NCI-H2107 treated with DMSO at 0.1 percent for 48 hours (cell line): ENCODE results near the gene NRXN3.
A peak's percentile ranks its signal among the peaks of the same experiment; 100 is the strongest.
"Not testable (repeated sequence)": the region's sequence is repeated elsewhere in the genome, so short reads cannot be mapped to it uniquely, and the experiment has no call there.

ENCODE experiments used
- DNase-seq: peaks from one replicate; lab custom pipeline; 2025; ENCODE audit not compliant: unreplicated experiment; lab: John Stamatoyannopoulos, UW

The NRXN3 gene

GRCh38 chr14:79734656-79735055 lies 1564.5 kb downstream of the NRXN3 start:
- no peak for DNase-seq

- no peak for DNase-seq
Measured at GRCh38 chr14:79735121-79735520, 1564.9 kb downstream of the NRXN3 start.

- DNase-seq: no peak
Measured at GRCh38 chr14:79740066-79740601, 1570.0 kb downstream of the NRXN3 start.

GRCh38 chr14:79742142-79742541 lies 1572.0 kb downstream of the NRXN3 start:
- no peak for DNase-seq

GRCh38 chr14:79745046-79745445 lies 1574.9 kb downstream of the NRXN3 start:
- DNase-seq: no peak

- DNase-seq: peak; percentile 76
Measured at GRCh38 chr14:79749065-79749464, 1578.9 kb downstream of the NRXN3 start.

GRCh38 chr14:79758985-79759384 lies 1588.8 kb downstream of the NRXN3 start:
- DNase-seq: no peak

- DNase-seq: no peak
Measured at GRCh38 chr14:79764323-79764722, 1594.2 kb downstream of the NRXN3 start.

GRCh38 chr14:79766511-79766910 lies 1596.3 kb downstream of the NRXN3 start:
- DNase-seq: no peak

- no peak for DNase-seq
Measured at GRCh38 chr14:79767251-79767650, 1597.1 kb downstream of the NRXN3 start.

- not testable (repeated sequence) for DNase-seq
Measured at GRCh38 chr14:79767721-79768120, 1597.5 kb downstream of the NRXN3 start.

GRCh38 chr14:79781882-79782281 lies 1611.7 kb downstream of the NRXN3 start:
- no peak for DNase-seq

- no peak for DNase-seq
Measured at GRCh38 chr14:79783041-79783440, 1612.9 kb downstream of the NRXN3 start.

GRCh38 chr14:79786522-79786921 lies 1616.3 kb downstream of the NRXN3 start:
- DNase-seq: no peak

GRCh38 chr14:79788346-79788745 lies 1618.2 kb downstream of the NRXN3 start:
- no peak for DNase-seq

- no peak for DNase-seq
Measured at GRCh38 chr14:79791055-79791732, 1621.0 kb downstream of the NRXN3 start.

- DNase-seq: no peak
Measured at GRCh38 chr14:79802093-79802492, 1631.9 kb downstream of the NRXN3 start.

GRCh38 chr14:79805636-79806035 lies 1635.5 kb downstream of the NRXN3 start:
- no peak for DNase-seq

GRCh38 chr14:79809849-79810612 lies 1639.9 kb downstream of the NRXN3 start:
- DNase-seq: peak; percentile 75

GRCh38 chr14:79820866-79821535 lies 1650.8 kb downstream of the NRXN3 start:
- peak; percentile 32 for DNase-seq

- no peak for DNase-seq
Measured at GRCh38 chr14:79822034-79822433, 1651.9 kb downstream of the NRXN3 start.

GRCh38 chr14:79825046-79825521 lies 1654.9 kb downstream of the NRXN3 start:
- no peak for DNase-seq
